OCI-LY1 (cell line): ENCODE measurements around the gene EXOC7.

Experiments
- CTCF ChIP-seq: fragments of 200-600 bp; sonication (generic), shearing (Covaris generic); IDR thresholded peaks from 2 replicates; pipeline ENCODE4 v1.5.1; 2017; ENCODE audit warnings: mild to moderate bottlenecking, antibody characterized with exemption, low read length, moderate library complexity, mixed read lengths
- EZH2 ChIP-seq: fragments of 200-600 bp; sonication (generic), shearing (Covaris generic); IDR thresholded peaks from 2 replicates; pipeline ENCODE4 v1.8.0; 2017; ENCODE audit warnings: borderline replicate concordance, mixed run types, mild to moderate bottlenecking, antibody characterized with exemption, low read length, moderate library complexity, mixed read lengths

- TF ChIP-seq CTCF (no peak), EZH2 (no peak)
These were observed 35.5 kb upstream of the EXOC7 start for GRCh38 chr17:76138896-76139752.
